Calu3 (cell line): ENCODE data around the gene SBF2. TPM values are rescaled to one million over a fixed set of nuclear protein-coding genes. Genes with fewer than 3 reads are reported as not detected.
"Not testable (repeated sequence)": the region's sequence is repeated elsewhere in the genome, so short reads cannot be mapped to it uniquely, and the experiment has no call there.

Experiments used
- BruUV-seq: library from RNA; stranded (reverse); fragments of 400-500 nt; replicated peaks from 2 replicates; lab custom pipeline; 2021; lab: Mats Ljungman, UMichigan
- CTCF ChIA-PET: fragments of 300-600 bp; sonication (Branson Sonifier 250); formaldehyde crosslinking; loops from one replicate; lab custom pipeline; 2022; ENCODE audit warnings: antibody characterized with exemption; lab: Charles Lee
- DNase-seq: peaks from one replicate; pipeline ENCODE4 v3.0.0; 2022
- H3K27ac Mint-ChIP-seq: one replicate; pipeline ENCODE4 v1.8.0; 2022; ENCODE audit warnings: mixed read lengths; ENCODE audit not compliant: unreplicated experiment
- H3K27me3 Mint-ChIP-seq: one replicate; pipeline ENCODE4 v1.8.0; 2022; ENCODE audit warnings: mixed read lengths; ENCODE audit not compliant: unreplicated experiment
- H3K36me3 Mint-ChIP-seq: one replicate; pipeline ENCODE4 v1.8.0; 2022; ENCODE audit warnings: mild to moderate bottlenecking, moderate library complexity, mixed read lengths; ENCODE audit not compliant: insufficient read depth, unreplicated experiment
- H3K4me1 Mint-ChIP-seq: one replicate; pipeline ENCODE4 v1.8.0; 2022; ENCODE audit warnings: mild to moderate bottlenecking, low read depth, mixed read lengths; ENCODE audit not compliant: unreplicated experiment
- H3K4me3 Mint-ChIP-seq: one replicate; pipeline ENCODE4 v1.8.0; 2022; ENCODE audit warnings: mild to moderate bottlenecking, low read depth, moderate library complexity, mixed read lengths; ENCODE audit not compliant: unreplicated experiment
- H3K9me3 Mint-ChIP-seq: one replicate; pipeline ENCODE4 v1.8.0; 2022; ENCODE audit warnings: low read depth, mixed read lengths; ENCODE audit not compliant: unreplicated experiment
- intact Hi-C: fragments of 100-400 bp; cut with micrococcal nuclease; formaldehyde crosslinking; loops from one replicate; pipeline ENCODE4 v1.10.0; 2022; ENCODE audit not compliant: unreplicated experiment
- total RNA-seq: library from RNA; stranded (reverse); gene quantifications from 2 replicates; pipeline ENCODE4 v1.2.3, GENCODE V29; 2022
- TF ChIP-seq, protein P1 (sequence below): fragments of 200-600 bp; IDR thresholded peaks from one replicate; pipeline ENCODE4 v1.8.0; 2022; ENCODE audit warnings: antibody characterized with exemption; ENCODE audit not compliant: unreplicated experiment

SBF2 gene
- total RNA-seq, 1 experiment from 2014 or later, result 39.0 TPM

DNA sequence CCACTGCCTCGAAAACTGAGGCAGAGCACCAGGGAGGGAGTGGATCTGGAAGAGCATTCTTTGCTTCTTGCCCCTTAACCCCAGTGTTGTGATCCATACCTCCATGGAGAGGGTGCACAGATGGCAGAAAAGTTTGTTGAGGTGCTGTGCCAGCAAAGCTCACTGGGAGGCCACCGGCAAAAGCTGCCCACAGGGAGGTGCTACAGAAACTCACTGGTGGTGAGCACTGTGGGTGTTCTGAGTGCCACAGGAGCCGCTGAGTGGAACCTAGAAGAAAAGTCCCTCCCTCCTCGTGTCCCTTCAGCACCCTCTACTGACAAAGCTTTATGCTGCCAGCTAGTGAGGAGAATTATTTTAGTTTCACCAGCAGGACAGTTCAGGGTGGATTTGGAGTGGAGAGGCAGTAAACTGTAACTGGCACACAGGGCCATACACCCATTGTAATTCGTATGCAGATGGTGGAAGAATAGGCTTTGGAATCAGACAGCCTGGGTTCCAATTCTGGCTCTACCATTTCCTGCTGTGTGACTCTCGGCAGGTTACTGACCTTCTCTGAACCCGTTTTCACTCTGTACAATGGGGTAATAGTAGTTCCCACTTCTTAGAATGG lies 545.6 kb downstream of the SBF2 start:
- H3K4me1 Mint-ChIP-seq, result peaks cover 8% of the 10 kb centered on the region
- peak; percentile 51 for DNase-seq
- TF ChIP-seq, protein P1, sequence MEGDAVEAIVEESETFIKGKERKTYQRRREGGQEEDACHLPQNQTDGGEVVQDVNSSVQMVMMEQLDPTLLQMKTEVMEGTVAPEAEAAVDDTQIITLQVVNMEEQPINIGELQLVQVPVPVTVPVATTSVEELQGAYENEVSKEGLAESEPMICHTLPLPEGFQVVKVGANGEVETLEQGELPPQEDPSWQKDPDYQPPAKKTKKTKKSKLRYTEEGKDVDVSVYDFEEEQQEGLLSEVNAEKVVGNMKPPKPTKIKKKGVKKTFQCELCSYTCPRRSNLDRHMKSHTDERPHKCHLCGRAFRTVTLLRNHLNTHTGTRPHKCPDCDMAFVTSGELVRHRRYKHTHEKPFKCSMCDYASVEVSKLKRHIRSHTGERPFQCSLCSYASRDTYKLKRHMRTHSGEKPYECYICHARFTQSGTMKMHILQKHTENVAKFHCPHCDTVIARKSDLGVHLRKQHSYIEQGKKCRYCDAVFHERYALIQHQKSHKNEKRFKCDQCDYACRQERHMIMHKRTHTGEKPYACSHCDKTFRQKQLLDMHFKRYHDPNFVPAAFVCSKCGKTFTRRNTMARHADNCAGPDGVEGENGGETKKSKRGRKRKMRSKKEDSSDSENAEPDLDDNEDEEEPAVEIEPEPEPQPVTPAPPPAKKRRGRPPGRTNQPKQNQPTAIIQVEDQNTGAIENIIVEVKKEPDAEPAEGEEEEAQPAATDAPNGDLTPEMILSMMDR, result peak; percentile 71
- CTCF ChIA-PET, result interaction anchor here (0.8 to 2.5 kb wide), 7 partner anchors 22 to 455 kb away, joined by 3 to 16 read pairs (median 4); no protein-coding TSS in a partner anchor
- no TSS peak for BruUV-seq
- peaks cover 11% of the 10 kb centered on the region for H3K36me3 Mint-ChIP-seq
- intact Hi-C loops, result loop anchor here (1.0 kb wide), 1 partner anchor 135 kb away; no protein-coding TSS in a partner anchor
- H3K9me3 Mint-ChIP-seq, result no peaks in the 10 kb centered on the region
- no peak overlapping the region for H3K4me3 Mint-ChIP-seq
- H3K27ac Mint-ChIP-seq, result no peak overlapping the region
- H3K27me3 Mint-ChIP-seq, result no peaks in the 10 kb centered on the region

GRCh38 chr11:9747828-9748227 lies 546.2 kb downstream of the SBF2 start:
- TF ChIP-seq, protein P1, result no peak
- no peak overlapping the region for H3K4me3 Mint-ChIP-seq
- intact Hi-C loops, result loop anchor here (1.0 kb wide), 1 partner anchor 135 kb away; no protein-coding TSS in a partner anchor
- no peaks in the 10 kb centered on the region for H3K9me3 Mint-ChIP-seq
- no TSS peak for BruUV-seq
- H3K4me1 Mint-ChIP-seq, result peaks cover 8% of the 10 kb centered on the region
- CTCF ChIA-PET, result interaction anchor here (0.8 to 2.5 kb wide), 4 partner anchors 21 to 456 kb away, joined by 3 to 16 read pairs (median 5); no protein-coding TSS in a partner anchor
- no peak for DNase-seq
- H3K27ac Mint-ChIP-seq, result no peak overlapping the region
- H3K36me3 Mint-ChIP-seq, result peaks cover 11% of the 10 kb centered on the region
- H3K27me3 Mint-ChIP-seq, result no peaks in the 10 kb centered on the region

DNA sequence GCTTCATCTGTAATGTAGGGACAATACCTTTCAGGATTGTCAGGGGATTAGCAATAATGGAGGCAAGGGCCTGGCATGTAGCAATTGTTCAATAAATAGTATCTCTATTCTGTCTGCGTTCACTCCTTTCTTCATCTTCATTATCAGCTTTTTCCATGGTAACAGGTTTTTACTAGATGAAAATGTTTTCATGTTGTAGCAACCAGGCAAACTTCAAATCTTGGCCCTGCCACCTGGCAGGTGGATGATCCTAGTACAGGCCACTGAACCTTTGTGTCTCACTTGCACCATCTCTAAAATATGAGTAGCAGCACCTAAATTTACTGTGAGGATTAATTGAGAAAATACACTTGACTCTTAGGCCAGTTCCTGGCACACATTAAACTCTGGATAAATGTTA lies 546.8 kb downstream of the SBF2 start:
- BruUV-seq, result no TSS peak
- Mint-ChIP-seq H3K27ac (no peak overlapping the region), H3K9me3 (no peaks in the 10 kb centered on the region), H3K4me1 (peaks cover 8% of the 10 kb centered on the region), H3K36me3 (peaks cover 11% of the 10 kb centered on the region), H3K27me3 (no peaks in the 10 kb centered on the region), H3K4me3 (no peak overlapping the region)
- TF ChIP-seq, protein P1, result no peak
- CTCF ChIA-PET, result interaction anchor here (0.5 to 2.5 kb wide), 2 partner anchors 134 to 193 kb away, joined by 3 to 16 read pairs; no protein-coding TSS in a partner anchor
- no peak for DNase-seq
- intact Hi-C loops, result no loop called here

GRCh38 chr11:9745411-9746211 lies 548.4 kb downstream of the SBF2 start:
- peaks cover 6% of the 10 kb centered on the region for H3K4me1 Mint-ChIP-seq
- H3K27ac Mint-ChIP-seq, result no peak overlapping the region
- DNase-seq, result no peak
- CTCF ChIA-PET, result no interaction called here
- peaks cover 8% of the 10 kb centered on the region for H3K36me3 Mint-ChIP-seq
- no TSS peak for BruUV-seq
- TF ChIP-seq, protein P1, result no peak
- H3K4me3 Mint-ChIP-seq, result no peak overlapping the region
- no peaks in the 10 kb centered on the region for H3K27me3 Mint-ChIP-seq
- H3K9me3 Mint-ChIP-seq, result no peaks in the 10 kb centered on the region
- intact Hi-C loops, result no loop called here

GRCh38 chr11:9743512-9743911 lies 550.5 kb downstream of the SBF2 start:
- not testable (repeated sequence) for H3K27ac Mint-ChIP-seq, H3K36me3 Mint-ChIP-seq

More at GRCh38 chr11:9743512-9743911, 550.5 kb downstream of the SBF2 start:
- H3K27me3 Mint-ChIP-seq, BruUV-seq, intact Hi-C loops, H3K9me3 Mint-ChIP-seq, CTCF ChIA-PET, DNase-seq, H3K4me3 Mint-ChIP-seq: not testable (repeated sequence)
- H3K4me1 Mint-ChIP-seq, result peaks cover 15% of the 10 kb centered on the region
